ENCODE measurements around the gene PYGB.

The PYGB gene

DNA sequence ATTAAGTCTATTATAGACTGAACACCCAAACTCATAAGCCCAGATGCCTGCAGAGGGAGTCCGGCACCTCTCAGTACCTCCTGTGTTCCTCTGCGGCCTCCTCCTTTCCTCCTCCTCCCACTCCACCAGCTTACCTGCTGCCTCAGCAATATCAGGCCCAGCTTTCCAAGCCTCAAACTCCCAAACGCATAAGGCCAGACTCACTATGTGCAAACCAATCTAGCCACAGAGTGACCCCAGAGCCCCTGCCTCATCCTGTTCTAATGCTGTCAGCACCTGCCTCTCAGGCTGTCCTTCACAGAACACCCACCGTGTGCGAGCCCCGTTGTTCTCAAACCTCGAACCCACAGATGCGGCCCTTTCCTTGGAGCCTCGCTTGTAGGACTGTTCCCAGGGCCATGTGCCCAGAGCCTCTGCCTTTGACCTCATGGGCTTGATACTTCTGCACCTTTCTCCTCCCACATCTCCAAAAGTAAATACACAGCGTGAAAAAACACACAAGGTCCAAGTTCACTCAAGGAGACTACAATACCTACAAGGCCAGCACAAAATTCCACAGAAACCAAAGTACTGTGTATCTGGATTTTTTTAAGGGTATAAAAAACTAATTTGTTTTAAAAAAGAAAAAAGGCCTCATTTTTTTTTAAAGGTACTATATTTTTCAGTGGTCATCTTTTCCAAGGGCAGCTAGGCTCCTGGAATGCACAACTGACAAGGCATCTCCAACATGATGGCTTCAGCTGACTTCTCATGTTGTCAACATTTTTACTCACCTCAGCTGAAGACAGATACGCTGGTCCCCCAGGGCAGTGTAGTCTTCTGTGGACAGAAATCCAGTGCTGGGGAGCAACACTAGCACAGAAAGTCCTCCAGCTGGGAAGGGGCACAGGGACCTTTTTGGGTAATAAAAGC, 90.5 kb downstream of the PYGB start:
- no peak for DNase-seq

DNA sequence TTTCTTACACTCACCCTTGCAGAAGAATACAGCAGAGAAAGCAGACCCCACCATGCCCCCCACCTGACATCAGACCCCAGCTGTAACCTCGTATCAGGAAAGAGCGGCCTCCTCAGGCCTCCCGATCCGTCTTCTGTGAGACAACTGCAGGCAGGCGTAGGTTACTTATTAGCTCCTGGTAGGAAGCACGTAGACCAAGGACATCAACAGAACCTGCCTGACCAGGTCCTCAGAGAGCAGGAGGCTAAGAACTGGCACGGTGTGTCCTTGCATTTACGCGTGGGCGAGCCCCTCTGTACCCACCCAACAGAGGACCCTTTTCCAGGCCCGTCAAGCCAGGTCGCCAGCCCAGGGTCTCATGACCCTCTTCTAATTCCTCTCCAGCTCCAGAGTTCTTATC, 91.7 kb downstream of the PYGB start:
- no peak for DNase-seq

DNA sequence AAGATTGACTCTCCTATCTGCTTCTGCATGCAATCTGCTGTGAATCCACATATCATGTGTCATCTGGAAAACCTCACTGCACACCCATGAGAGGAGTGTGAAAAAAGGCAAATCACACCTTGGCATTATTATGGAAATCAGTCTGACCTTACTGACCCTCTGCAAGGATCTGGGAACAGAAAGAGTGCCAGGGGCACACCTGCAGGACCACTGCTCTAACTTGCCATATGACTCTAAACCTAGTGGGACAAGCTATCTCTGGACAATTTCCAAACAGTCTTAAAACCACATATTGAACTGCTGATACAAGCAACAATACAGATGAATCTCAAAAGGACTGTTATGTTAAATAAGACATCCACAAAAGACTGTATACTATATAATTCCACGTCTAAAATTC, 92.5 kb downstream of the PYGB start:
- DNase-seq, result no peak

DNA sequence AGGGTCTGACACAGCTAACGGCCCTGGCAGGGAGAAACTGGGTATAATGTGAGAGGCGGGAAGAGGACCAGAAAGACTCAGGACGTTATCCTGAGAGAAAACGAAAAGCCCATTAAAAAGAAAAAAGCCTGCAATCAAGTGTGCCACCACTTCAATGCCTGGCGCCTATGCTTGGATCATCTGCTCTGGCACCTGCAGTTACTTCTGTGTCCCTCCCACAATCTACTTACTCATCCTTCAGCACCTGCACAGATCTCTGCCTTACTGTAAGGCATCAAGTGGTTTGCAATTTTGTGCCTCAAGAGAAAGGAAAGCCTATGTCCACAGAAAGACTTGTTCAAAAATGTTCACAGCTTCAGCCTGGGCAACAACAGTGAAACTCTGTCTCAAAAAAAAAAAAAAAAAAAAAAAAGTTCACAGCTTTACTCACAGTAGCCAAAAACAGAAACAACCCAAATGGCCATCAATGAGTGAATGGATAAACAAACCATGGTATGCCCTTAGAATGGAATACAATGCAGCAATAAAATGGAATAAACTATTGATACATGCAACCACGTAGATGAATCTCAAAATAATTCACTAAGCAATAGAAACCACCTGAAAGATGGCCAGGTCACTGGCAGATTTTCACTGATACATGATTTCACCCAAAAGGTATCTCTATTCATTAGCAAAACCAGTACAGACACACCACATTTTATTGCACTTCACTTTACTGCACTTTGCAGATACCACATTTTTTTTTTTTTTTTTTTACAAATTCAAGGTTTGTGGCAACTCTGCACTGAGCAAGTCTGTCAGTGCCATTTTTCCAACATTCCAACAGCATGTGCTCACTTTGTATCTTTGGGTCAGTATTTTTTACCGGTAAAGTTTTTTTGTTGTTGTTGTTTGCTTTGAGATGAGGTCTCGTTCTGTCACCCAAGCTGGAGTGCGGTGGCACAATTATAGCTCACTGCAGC, 94.1 kb downstream of the PYGB start:
- DNase-seq, result no peak

DNA sequence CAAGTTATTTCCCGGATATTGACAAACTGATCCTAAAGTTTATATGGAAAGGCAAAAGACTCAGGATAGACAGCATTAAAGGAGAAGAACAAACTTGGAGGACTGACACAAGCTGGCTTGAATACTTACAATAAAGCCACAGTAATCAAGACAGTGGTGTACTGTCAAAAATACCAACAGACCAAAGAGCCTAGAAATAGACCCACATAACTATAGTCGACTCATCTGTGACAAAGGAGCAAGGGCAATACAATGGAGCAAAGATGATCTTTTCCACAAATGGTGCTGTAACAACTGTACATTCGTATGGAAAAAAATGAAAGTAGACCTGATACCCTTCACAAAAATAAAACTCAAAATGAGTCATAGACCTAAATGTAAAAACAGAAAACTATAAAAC, 96.7 kb downstream of the PYGB start:
- DNase-seq, result no peak

DNA sequence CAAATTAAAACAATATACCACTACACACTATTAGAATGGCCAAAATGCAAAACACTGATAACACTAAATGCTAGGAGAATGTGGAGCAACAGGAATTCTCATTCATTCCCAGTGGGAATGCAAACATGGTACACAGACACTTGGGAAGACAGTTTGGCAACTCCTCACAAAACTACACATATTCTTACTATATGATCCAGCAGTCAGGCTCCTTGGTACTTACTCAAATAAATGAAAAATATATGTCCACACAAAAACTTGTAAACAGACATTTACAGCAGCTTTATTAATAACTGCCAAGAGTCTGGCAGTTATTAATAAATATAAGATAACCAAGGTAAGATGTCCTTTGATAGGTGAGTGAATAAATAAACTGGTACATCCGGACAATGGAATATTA, 97.8 kb downstream of the PYGB start:
- no peak for DNase-seq

DNA sequence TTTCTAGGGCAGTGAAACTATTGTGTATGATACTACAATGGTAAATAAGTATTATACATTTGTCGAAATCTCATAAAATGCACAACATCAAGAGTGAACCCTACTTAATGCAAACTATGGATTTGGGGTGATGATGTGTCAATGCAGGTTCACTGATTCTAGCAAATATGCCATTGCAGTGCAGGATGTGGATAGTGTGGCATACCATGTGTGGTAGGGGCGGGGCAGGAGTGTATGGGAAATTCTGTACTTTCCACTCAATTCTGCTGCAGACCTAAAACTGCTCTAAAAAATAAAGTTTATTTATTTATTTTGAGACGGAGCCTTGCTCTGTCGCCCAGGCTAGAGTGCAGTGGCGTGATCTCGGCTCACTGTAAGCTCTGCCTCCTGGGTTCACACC, 98.5 kb downstream of the PYGB start:
- no peak for DNase-seq
